Spleen (tissue), 11 donors: ENCODE results near the gene LKAAEAR1. TPM values are rescaled to one million over a fixed set of nuclear protein-coding genes. Genes with fewer than 3 reads are reported as not detected.
A peak's percentile ranks its signal among the peaks of the same experiment; 100 is the strongest.

Source experiments
- DNase-seq: peaks from one replicate; pipeline ENCODE4 v3.0.0-alpha.2; 2020
- H3K27ac ChIP-seq, 8 donors: fragments of 200-600 bp; sonication (generic) in 7 of 8; 1 replicate in 4 of 8; 2 replicates in 4 of 8; pipeline versions ENCODE4 v1.5.0 to v1.8.0; 2016 to 2021; ENCODE audit warnings: inconsistent platforms in 4 of 8, mild to moderate bottlenecking in 4 of 8, moderate library complexity in 1 of 8
- H3K27me3 ChIP-seq, 7 donors: fragments of 200-600 bp; sonication (generic) in 6 of 7; replicated peaks in 1 of 7; 1 replicate in 4 of 7; 2 replicates in 3 of 7; pipeline versions ENCODE4 v1.5.0 to v1.8.0; 2016 to 2021; ENCODE audit warnings: inconsistent platforms in 3 of 7, mild to moderate bottlenecking in 1 of 7
- H3K36me3 ChIP-seq, 6 donors: fragments of 200-600 bp; sonication (generic) in 5 of 6; 1 replicate in 4 of 6; 2 replicates in 2 of 6; pipeline versions ENCODE4 v1.5.0 to v1.8.0; 2016 to 2021; ENCODE audit warnings: inconsistent platforms in 2 of 6
- H3K4me1 ChIP-seq, 6 donors: fragments of 200-600 bp; sonication (generic) in 5 of 6; 1 replicate in 3 of 6; 2 replicates in 3 of 6; pipeline versions ENCODE4 v1.5.0 to v1.8.0; 2016 to 2021; ENCODE audit warnings: inconsistent platforms in 3 of 6
- H3K4me3 ChIP-seq, 8 donors: fragments of 200-600 bp; sonication (generic) in 7 of 8; 1 replicate in 4 of 8; 2 replicates in 4 of 8; pipeline versions ENCODE4 v1.5.0 to v1.8.0; 2016 to 2021; ENCODE audit warnings: inconsistent platforms in 4 of 8, mild to moderate bottlenecking in 4 of 8, moderate library complexity in 2 of 8
- H3K9me3 ChIP-seq, 8 donors: fragments of 200-600 bp; sonication (generic) in 7 of 8; 1 replicate in 4 of 8; 2 replicates in 4 of 8; pipeline versions ENCODE4 v1.5.0 to v1.8.0; 2016 to 2021; ENCODE audit warnings: inconsistent platforms in 4 of 8
- CTCF ChIP-seq, 11 experiments: fragments of 200-600 bp in 7 of 11; fragments of 450-650 bp in 4 of 11; sonication (generic) in 4 of 11; IDR thresholded peaks in 8 of 11; conservative IDR thresholded peaks in 3 of 11; 1 replicate in 7 of 11; 2 replicates in 4 of 11; pipeline versions ENCODE4 v1.4.0 to v1.8.0; 2016 to 2021; ENCODE audit warnings: antibody characterized with exemption in 11 of 11, inconsistent platforms in 4 of 11, mild to moderate bottlenecking in 1 of 11
- POLR2A ChIP-seq, 3 donors: fragments of 450-650 bp; IDR thresholded peaks; one replicate each; pipeline ENCODE4 v1.5.1; 2017; ENCODE audit warnings: antibody characterized with exemption in 3 of 3, mild to moderate bottlenecking in 1 of 3
- POLR2AphosphoS5 ChIP-seq, 3 donors: sonication (generic); formaldehyde crosslinking; IDR thresholded peaks; one replicate each; pipeline ENCODE4 v1.5.1; 2017; ENCODE audit warnings: antibody characterized with exemption in 3 of 3
- WGBS, 5 donors: extraction: QIAGEN DNeasy Blood & Tissue Kit in 3 of 5; methylation state at CpG; one replicate each; pipeline versions ENCODE4 v1.1.5 to v1.1.7; 2013 to 2018; 5-methylcytosine and 5-hydroxymethylcytosine counted together
- intact Hi-C: fragments of 100-400 bp; cut with DNase I; formaldehyde crosslinking; loops from one replicate; pipeline ENCODE4 v1.15.0; 2023; ENCODE audit warnings: low total_unique reads
- polyA plus RNA-seq, 3 donors: library from polyadenylated mRNA; stranded (reverse); fragments of 200-250 nt; gene quantifications; one replicate each; pipeline ENCODE4 v1.2.1, GENCODE V29; 2013
- total RNA-seq, 7 donors: library from RNA; depleted of rRNA in 3 of 7; stranded (reverse); fragments of >200 nt in 3 of 7; fragmentation: NEBNext Ultra II Directional in 4 of 7; extraction: Animal tissue kit (Norgen Biotek cat#: 25700) in 4 of 7; gene quantifications; one replicate each; pipeline versions ENCODE4 v1.1.0 to v1.2.1, GENCODE V29; 2016 to 2021
- donor health status: healthy with polysubstance abuse.
- donor health status: DM: no; HTN: no; CAD: no; lungs with moderate emphysema.
- donor health status: DM: no; HTN: no; CAD: no.
- donor health status: Bipolar disorder and iron deficiency.
- donor health status: healthy.
- donor health status: DM: no; HTN: no; CAD: no.
- donor health status: DM: yes; HTN: yes; CAD: no.

Gene LKAAEAR1
- total and polyA plus RNA-seq, 10 donors: 0.26 to 0.66 (median 0.51) TPM; not detected in 6

GRCh38 chr20:64112691-64113443, 28.7 kb upstream of the LKAAEAR1 start:
- Histone ChIP-seq H3K27me3 (no peaks in the 10 kb centered on the region), H3K4me3 (no peak overlapping the region), H3K9me3 (no peaks in the 10 kb centered on the region), H3K36me3 (no peaks in the 10 kb centered on the region), H3K4me1 (peaks cover 0 to 9% (median 3%) of the 10 kb centered on the region in 6 donors), H3K27ac (no peak overlapping the region)
- WGBS, 5 donors: 72 to 90% (median 86%) methylated on average over 16 to 18 of the region's 18 CpGs
- intact Hi-C loops: no loop called here
- peak; percentile 51 for DNase-seq
- TF ChIP-seq CTCF (IDR thresholded peaks at IDR 0.05 in 8 of 11, conservative IDR thresholded peaks at IDR 0.05 in 3 of 11) (no peak), POLR2AphosphoS5 (IDR thresholded peaks at IDR 0.05) (no peak), POLR2A (IDR thresholded peaks at IDR 0.05) (no peak)

- H3K27me3 ChIP-seq: peaks cover 0 to 4% (median 0%) of the 10 kb centered on the region in 7 donors
- no peaks in the 10 kb centered on the region for H3K9me3 ChIP-seq
- DNase-seq: peak; percentile 71
- intact Hi-C loops: no loop called here
- no peak overlapping the region for H3K4me3 ChIP-seq
- H3K36me3 ChIP-seq: no peaks in the 10 kb centered on the region
- 43 to 51% (median 47%) methylated on average over 16 to 19 of the region's 19 CpGs for WGBS, 5 donors
- H3K27ac ChIP-seq: no peak overlapping the region
- TF ChIP-seq POLR2A (IDR thresholded peaks at IDR 0.05): no peak
- no peak for TF ChIP-seq CTCF (IDR thresholded peaks at IDR 0.05 in 8 of 11, conservative IDR thresholded peaks at IDR 0.05 in 3 of 11)
- TF ChIP-seq POLR2AphosphoS5 (IDR thresholded peaks at IDR 0.05): no peak
- H3K4me1 ChIP-seq: peaks cover 0 to 18% (median 11%) of the 10 kb centered on the region in 6 donors
These were observed 27.8 kb upstream of the LKAAEAR1 start for GRCh38 chr20:64111841-64112641.

GRCh38 chr20:64110411-64111068, 26.3 kb upstream of the LKAAEAR1 start:
- no peaks in the 10 kb centered on the region for H3K9me3 ChIP-seq
- H3K36me3 ChIP-seq: no peaks in the 10 kb centered on the region
- 80 to 96% (median 87%) methylated on average over 5 to 10 of the region's 10 CpGs for WGBS, 5 donors
- TF ChIP-seq POLR2AphosphoS5 (IDR thresholded peaks at IDR 0.05): no peak
- TF ChIP-seq POLR2A (IDR thresholded peaks at IDR 0.05): no peak
- TF ChIP-seq CTCF (IDR thresholded peaks at IDR 0.05 in 8 of 11, conservative IDR thresholded peaks at IDR 0.05 in 3 of 11): no peak
- DNase-seq: peak; percentile 68
- H3K27ac ChIP-seq: no peak overlapping the region
- H3K27me3 ChIP-seq: peaks cover 0 to 8% (median 0%) of the 10 kb centered on the region in 7 donors
- no peak overlapping the region for H3K4me3 ChIP-seq
- peaks cover 0 to 18% (median 12%) of the 10 kb centered on the region in 6 donors for H3K4me1 ChIP-seq
- intact Hi-C loops: no loop called here
